NCI-H146 (cell line): ENCODE measurements around the gene CAV2.
A peak's percentile ranks its signal among the peaks of the same experiment; 100 is the strongest.
"Not testable (repeated sequence)": the region's sequence is repeated elsewhere in the genome, so short reads cannot be mapped to it uniquely, and the experiment has no call there.

Experiments
- DNase-seq: peaks from one replicate; lab custom pipeline; 2025; lab: John Stamatoyannopoulos, UW

The CAV2 gene, protein sequence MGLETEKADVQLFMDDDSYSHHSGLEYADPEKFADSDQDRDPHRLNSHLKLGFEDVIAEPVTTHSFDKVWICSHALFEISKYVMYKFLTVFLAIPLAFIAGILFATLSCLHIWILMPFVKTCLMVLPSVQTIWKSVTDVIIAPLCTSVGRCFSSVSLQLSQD

DNA sequence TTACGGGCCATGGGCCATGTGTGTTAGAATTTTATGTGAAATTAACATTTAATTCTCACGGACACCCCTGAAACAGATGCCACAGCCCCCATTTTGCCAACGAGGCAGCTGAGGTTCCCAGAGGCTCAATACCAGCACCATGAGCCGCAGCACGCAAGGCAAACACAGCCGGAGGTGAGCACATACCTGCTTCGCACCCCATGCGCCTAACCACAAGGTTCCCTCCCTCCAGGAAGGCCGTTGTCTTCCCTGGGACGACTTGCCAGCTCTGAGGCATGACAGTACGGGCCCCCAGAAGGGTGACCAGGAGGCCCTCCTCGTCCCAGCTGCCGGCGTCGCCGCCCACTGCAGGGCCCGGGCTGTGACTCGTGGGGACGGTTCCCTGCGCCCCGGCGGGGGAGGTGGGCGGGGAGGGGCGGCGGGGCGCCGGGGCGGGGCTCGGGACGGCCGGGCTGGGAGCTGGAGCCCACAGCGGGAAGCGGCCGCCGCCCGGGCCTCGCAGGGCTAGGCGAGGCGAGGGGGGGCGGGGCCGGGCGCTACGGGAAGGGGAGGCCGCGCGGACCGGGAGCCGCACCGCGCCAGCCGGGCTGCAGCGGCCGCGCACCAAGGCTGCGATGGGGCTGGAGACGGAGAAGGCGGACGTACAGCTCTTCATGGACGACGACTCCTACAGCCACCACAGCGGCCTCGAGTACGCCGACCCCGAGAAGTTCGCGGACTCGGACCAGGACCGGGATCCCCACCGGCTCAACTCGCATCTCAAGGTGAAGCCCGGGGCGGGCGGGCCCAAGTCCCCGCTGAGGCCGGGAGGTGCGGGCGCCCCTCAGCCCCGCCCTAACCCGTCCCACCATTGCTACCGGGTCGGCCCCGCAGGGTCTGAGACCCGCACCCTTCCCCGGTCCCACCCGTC is at the start of gene CAV2:
Gene CAV2, plus strand, starts transcription at position 571 of the 910 bp plus-strand sequence. Its CDS starts 44 bp downstream, at position 615.
- peak; percentile 24 for DNase-seq

DNA sequence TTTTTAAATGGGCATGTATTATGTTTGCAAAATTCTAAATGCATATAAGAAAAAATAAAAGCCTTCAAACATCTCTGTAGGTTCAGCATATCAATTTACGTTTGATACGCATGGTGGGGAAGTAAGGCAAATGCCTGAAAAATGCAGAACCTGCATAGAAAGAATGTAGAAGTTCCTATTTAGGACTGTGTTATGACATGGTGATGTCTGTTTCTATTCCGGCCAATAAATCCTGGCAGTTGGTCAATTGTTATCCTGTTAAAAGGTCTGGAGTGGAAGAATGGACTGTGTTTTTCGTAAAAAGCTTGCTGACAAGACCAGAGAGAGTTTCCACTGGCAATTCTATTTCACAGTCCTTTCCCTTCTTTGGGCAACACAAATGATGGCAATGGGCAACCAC is 49.6 kb upstream of the CAV2 start:
- DNase-seq, result no peak

DNA sequence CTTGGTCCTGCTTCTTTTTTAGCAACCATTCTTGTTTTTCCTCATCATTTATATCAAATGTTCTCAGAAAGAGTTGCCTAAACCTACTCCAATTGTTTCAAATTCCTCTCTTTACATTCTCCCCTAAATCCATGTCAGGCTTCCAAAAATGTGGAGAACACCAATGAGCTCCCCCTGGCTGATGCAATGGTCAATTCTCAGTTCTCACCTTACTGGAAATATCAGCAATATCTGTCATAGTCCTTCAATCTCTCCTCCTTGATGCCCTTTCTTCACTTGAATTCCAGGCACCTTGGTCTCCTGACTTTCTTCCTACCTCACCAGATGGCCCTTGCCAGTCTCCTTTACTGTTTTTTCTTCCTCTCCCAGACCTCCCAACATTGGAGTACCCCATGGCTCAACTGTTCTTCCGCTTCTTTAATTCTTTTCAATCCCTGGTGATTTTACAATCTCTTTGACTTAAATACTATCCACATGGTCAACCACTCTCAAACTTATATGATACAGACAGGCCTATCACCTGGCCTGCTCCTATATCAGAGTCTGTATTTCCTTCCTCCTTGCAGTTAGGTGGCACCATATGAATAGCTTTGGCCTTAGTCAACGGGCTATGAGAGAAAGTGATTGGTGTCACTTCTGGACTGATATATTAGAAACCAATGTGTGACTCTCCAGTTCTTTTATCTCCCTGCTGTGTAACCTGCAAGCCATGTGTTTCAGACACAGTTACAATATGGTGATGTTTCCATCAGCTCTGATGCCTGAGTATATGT is 47.4 kb upstream of the CAV2 start:
- DNase-seq, result no peak

DNA sequence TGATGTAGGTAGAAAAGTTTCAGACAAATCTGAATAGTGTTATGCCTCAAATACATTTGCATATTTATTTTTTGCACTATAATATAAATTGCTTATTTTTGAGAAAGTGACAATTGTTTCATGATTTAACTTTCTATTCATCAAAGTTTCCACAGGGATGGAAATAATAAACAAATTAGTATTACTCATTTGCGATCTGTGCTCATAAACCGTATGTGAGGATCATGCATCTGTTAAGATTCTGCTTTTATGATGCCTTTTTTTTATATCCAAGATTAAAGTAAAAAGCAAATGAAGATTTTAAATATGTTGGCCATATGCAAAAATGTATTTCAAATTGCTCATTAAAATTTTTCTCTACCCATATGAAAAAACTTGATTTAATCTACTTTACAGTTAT is 45.2 kb upstream of the CAV2 start:
- no peak for DNase-seq

DNA sequence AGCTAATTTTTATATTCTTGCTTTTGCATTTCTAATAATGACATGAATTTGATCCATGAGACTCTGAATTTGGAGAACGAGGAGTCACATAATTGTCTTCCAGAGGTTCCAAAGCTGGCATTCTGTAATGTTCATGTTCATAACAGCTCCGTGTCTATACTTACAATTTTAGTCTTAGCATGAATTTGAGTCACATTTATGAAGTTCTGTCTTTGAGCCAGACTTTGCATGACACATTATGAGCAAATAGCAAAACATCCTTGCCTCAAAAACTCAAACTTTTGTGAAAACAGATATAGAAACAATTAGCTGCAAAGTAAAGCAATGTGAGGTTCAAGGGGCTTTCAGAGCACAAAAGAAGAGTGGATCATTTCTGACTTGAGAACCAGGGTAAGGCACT is 44.5 kb upstream of the CAV2 start:
- no peak for DNase-seq

DNA sequence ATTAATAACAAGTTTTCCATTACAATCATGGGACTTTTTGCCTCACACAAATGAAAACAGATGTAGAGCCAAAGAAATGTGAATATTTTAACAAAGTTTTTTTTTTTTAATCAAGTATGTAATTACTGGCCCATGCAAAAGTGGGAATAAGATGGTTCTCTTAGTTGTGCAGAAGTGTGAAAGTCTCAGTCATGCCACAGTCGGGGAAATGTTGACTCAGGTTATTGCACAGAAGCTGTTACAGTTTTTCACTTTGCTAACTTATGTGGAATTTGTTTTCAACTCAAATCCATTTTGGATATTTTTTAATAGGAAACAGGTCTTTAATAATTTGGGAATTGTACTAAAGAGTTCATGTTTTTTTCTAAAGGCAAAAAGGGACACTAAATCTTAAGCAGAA is 44.0 kb upstream of the CAV2 start:
- no peak for DNase-seq

DNA sequence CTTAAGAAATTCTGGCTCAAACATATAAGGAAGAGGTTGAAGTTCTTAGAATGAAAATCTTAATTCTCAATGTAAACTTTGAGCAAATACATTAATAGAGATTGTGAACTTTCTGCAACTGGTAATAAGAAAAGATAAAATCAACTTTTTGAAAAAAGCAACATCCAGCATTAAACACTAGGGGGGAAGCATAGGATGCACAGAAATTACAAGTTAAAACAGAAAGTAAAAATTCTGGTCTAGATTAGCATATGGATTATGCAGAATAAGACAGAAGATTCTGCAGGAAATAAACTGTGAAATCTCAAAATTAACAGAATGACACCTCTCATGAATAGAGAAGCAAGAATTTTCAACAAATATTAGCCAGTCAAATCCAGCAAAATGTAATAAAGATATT is 38.0 kb upstream of the CAV2 start:
- DNase-seq, result no peak

DNA sequence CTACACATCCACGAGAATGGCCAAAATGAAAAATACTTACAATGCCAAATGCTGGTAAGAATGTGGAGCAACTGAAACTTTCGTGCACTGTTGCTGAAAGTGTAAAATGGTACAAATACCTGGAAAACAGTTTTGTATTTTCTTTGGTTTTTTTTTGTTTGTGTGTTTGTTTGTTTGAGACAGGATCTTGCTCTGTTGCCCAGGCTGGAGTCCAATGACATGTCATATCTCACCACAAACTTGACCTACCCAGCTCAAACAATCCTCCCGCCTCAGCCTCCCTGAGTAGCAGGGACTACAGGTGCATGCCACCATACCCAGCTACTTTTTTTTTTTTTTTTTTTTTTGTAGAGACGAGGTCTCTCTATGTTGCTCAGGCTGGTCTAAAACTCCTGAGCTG is 35.6 kb upstream of the CAV2 start:
- DNase-seq, result no peak

DNA sequence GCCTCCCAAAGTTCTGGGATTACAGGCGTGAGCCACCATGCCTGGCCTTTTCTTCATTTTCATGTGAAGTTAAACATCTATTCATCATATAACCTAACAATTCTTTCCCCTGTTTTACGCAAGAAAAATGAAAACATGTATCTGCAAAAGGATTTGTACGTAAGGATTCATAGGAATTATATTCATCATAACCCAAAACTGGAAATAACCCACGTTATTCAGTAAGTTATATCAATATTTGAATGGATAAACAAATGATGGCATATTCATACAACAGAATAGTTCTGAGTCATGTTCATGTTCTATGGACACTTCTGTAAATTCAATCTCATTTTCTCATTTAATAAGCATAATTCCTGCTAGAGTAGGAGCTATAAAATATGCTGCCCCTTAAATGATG is 35.2 kb upstream of the CAV2 start:
- DNase-seq, result no peak

DNA sequence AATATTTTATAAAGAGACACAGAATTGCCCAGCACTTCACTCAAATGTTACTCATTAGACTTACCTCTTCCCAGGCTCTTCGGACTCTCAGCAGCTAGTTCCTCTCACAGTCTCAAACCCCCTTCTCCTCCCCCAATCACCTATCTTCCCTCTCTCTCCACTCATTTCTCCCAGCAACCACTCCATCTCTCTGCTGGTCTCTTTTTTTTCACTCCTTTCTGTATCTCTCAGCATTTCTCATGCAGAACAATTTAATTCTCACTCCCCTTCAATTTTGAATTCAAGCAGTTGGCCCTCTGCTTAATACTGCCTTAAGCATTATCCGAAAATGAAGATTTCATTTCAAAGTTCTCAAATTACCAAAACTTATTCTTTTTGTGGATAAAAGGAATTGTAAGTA is 34.4 kb upstream of the CAV2 start:
- DNase-seq, result no peak

DNA sequence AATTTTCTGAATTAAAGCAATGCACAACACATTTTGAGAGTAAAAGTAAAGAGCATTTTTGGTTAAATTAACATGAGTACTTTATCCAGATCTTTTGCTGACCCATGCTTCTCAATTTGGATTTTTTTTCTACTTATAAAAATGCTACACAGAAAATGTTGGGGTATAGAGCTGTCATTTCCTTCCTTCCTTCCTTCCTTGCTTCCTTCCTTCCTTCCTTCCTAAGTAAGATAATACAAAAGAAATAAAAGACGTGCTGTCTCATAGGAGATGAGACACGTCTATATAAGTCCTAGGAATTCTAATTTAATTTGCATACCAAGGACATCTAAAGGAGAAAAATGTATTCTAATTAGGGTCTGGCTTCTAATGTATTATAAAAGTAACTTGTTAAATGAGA is 31.0 kb upstream of the CAV2 start:
- no peak for DNase-seq

DNA sequence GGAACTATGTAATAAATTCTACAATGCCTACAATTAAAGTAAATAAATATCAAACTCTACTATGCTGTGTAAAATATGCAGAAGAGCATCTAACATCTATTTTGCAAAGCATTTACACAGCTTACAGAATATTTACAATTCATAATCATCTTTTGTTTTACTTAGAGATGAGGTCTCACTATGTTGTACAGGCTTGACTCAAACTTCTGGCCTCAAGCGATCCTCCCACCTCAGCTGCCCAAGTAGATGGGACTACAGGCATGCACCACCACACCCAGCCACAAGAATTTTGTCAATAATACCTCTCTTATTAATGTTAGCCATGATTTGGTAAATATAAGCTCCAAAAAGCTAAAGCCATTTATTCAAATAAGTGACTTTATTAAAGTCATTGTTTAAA is 21.9 kb upstream of the CAV2 start:
- no peak for DNase-seq

DNA sequence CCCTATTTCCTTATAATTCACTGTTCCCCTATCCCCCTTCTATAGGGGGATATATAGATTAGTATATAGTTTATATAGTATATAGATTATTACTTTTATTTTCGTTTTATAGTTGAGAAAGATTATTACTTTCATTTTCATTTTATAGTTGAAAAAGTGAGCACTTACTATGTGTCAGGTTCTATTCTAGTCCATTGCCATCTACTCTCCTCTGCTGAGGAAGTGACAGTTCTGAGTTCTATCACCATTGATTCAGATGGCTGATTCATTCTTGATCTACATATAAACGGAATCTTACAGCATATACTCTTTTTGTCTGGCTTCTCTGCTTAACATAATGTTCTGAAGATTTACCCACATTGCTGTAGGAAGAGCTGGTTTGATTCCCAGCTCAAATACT is 20.7 kb upstream of the CAV2 start:
- no peak for DNase-seq

DNA sequence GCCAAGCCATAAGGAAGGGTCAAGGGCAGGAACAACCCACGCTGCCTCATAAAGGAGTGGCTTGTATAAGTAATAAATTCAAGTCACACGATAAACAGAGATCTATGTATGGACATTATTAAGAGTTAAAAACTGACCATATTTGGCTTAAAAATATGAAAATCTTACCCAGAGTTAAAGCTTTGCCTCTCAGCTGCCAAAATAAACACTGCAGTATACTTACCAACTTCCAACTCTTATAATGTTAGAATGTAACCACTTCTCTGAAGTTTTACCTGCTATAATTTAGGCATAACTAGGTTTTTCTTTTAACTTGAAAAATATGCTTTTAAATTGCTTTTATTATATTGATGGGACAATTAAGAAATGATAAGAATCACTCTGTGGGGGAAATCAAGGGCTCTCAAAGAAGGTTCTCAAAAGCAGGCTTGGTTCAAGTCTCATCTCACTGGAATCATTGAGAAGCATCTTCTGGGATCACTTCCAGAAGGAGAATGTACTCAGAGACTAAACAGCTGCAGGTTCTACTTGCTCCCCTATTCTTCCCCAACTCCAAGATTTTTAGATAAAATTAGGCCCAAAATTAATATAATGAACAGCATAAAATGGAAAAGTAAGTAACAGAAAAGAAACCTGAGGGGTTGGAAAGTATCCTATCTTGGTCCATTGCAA is 16.1 kb upstream of the CAV2 start:
- DNase-seq, result no peak

DNA sequence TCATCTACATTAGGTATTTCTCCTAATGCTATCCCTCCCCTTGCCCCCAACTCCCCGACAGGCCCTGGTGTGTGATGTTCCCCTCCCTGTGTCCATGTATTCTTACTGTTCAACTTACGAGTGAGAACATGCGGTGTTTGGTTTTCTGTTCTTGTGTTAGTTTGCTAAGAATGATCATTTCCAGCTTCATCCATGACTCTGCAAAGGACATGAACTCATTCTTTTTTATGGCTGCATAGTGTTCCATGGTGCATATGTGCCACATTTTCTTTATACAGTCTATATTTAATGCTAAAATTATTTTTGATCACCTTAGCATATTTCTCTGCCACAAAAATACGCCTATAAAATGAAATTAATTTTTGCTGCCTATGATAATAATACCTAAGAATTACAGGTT is 15.1 kb upstream of the CAV2 start:
- not testable (repeated sequence) for DNase-seq

DNA sequence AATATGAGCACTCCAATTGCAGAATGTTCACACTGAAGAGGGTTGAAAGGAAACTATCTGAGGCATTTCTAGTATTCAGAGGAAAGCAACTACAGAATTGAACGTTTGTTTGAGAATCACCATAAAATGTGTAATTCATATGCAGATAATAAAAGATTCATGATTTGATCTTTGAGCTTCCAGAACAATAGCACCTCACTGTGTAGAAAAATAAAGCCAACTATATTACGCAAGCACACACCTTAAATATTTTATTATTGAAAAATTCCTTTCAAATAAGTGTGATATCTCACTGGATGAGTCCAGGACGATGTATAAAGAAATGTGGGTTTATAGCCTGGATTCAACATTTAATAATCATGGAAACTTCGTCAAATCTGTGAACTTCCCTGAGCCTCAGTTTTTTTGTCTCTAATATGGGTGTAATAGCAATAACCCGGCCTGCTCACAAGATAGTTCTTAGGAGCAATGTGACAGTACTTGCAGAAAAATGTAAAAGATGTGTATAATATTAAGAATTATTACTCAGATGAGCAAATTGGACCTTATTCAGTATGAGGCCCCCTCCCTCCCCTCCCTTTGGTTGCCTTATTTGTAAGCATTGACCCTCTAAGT is 11.5 kb upstream of the CAV2 start:
- no peak for DNase-seq

DNA sequence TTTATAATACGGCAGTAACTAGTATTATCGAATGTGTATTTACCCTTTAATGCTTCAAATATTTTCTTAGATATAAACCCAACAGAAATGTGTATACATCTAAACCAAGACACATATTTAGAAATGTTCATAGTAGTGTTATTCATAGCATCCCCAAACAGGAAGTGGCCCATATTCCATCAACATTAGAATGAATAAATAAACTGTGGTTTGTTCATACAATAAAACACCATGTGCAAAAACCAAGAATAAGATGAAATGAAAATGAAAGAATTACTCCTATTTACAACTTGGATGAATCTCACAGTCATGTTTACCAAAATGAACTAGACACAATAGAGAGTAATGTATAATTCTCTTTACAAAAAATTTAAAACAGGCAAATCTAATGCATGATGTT is 9.2 kb upstream of the CAV2 start:
- DNase-seq, result no peak

DNA sequence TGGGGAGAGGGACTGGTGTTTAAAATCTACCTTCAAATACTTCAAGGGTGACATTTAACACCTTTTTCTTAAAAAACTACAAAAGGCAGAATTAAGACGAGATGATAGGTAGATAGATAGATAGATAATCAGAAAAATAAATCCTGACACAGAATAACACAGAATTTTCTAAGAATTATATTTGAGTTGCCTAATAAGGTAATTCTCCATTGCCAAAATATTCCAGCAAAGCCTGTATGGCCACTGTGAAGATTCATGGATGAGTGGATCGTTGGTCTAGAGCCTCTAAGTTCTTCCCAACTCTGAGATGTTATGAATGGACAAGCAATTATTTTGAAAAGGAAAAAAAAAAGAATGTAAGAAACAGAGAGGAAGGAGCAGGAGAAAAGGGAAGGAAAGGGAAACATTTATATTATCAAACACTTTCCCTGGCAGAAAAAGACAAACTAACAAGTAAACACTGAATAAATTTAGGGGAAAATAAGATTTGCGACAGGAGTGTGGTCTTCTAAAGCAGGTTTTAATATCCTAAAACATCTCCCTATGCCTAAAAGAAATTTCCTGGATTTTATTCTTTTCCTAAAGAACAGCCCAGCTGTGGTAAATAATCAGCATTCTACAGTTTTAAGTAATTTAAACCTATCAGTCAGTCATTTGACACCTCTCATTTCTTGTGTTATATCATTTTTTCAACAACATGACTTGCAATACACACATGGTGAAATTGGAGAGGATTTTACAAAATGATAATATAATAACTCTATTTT is 7.5 kb upstream of the CAV2 start:
- no peak for DNase-seq

DNA sequence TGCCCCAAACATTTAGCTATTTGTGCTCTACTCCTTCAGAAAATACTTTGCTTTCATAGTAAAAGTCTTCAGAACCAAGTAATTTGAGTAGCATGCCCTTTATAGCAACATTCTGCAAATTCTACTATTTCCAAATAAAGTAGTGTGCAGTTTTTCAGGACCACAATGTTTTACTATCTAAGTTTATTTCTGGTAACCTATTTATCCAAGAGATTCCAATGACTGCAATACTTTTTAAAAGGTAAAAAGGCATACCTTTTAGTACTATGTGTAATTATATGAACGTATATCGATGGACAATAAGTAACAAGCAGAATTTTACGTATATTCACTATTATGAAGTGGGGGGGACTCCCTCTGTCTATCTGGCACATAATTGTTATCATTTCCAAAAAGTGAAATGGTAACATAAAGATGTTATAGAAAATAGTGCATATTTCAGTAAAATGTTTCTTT is 6.9 kb upstream of the CAV2 start:
- no peak for DNase-seq

DNA sequence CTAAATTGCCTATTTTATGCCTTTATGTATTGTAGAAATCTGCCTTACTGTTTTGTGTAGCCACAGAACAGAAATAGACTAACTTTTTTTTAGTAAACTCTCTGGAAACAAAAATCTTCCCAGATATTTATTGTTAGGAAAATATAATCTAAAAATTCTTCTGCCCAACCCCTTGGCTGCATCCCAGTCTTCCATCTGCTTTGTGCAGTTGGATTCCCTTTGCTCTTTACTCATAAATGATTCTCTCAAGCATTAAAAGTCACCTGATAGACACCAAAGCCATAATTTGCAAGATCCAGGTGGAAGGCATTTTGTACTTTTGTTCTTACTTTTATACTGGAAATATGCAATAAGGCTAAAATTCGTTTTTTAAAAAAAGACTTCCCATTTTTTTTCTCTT is 6.1 kb upstream of the CAV2 start:
- no peak for DNase-seq

DNA sequence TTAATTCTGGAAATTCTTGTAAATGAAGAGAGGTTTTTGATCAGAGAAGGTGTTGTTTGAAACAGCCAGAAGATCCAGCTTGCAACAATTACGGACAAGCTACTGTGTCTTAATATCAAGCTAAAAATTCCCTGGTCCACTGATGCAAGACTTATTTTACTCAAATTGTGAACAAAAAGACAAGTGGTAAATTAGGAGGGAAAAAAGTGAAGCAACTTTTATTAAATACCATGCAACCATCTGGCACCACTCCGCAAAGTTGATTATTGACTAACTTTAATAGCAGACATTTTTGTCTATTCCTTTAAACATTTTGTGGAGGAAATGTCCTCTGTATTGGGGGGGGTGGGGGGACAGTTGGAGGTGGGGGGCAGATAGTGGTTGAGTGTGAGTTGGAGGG is 5.1 kb upstream of the CAV2 start:
- no peak for DNase-seq
